ENCODE results near the gene ZXDC. TPM values are rescaled to one million over a fixed set of nuclear protein-coding genes. Genes with fewer than 3 reads are reported as not detected.

Gene ZXDC
- total RNA-seq, 4 donors from 2014 or later = 16.0 to 34.5 (median 27.3) TPM

- no peak for DNase-seq
- WGBS, 2 donors = 35 to 75% methylated on average over 13 to 17 of the region's 43 CpGs
- Histone ChIP-seq H3K36me3 (no peaks in the 10 kb centered on the region), H3K4me3 (peak within 1 kb of the TSS in 3 of 4 donors; percentile 4 to 49 (median 37)), H3K9me3 (no peaks in the 10 kb centered on the region), H3K4me1 (peaks cover 2 to 23% (median 5%) of the 10 kb centered on the region in 3 donors), H3K27ac (no peak within 1 kb of the TSS), H3K27me3 (peaks cover 0 to 47% (median 0%) of the 10 kb centered on the region in 4 donors)
- TF ChIP-seq, protein P1, sequence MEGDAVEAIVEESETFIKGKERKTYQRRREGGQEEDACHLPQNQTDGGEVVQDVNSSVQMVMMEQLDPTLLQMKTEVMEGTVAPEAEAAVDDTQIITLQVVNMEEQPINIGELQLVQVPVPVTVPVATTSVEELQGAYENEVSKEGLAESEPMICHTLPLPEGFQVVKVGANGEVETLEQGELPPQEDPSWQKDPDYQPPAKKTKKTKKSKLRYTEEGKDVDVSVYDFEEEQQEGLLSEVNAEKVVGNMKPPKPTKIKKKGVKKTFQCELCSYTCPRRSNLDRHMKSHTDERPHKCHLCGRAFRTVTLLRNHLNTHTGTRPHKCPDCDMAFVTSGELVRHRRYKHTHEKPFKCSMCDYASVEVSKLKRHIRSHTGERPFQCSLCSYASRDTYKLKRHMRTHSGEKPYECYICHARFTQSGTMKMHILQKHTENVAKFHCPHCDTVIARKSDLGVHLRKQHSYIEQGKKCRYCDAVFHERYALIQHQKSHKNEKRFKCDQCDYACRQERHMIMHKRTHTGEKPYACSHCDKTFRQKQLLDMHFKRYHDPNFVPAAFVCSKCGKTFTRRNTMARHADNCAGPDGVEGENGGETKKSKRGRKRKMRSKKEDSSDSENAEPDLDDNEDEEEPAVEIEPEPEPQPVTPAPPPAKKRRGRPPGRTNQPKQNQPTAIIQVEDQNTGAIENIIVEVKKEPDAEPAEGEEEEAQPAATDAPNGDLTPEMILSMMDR (IDR thresholded peaks at IDR 0.05) = no peak
- no peak for TF ChIP-seq POLR2A (IDR thresholded peaks at IDR 0.05)
- intact Hi-C loops (cut with DNase I) = loop anchor here (10.0 kb wide), 1 partner anchor 140 kb away; no protein-coding TSS in a partner anchor
Measured at GRCh38 chr3:126394179-126394976, 81.3 kb downstream of the ZXDC start, which contains the start of gene CFAP100. TSS of gene CFAP100 (plus strand) at chr3:126394909. CDS start at chr3:126396001, 1,092 bp downstream.

DNA sequence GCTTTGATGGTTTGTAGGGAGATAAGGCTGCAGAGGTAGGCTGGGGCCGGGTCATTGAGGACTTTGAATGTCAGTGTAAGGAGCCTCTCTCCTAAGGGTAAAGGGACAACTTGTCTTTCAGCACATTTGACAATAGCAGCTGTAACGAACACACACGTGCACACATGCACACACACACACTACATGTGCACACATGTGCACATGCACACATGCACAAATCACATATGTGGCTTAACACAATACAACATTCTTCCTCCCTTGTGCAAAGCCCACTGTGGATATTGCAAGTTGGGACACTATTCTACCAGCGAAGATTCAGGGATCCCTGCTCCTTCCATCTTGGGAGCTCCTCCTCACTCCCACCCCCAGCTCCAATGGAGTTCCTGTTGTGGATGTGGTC is 82.1 kb downstream of the ZXDC start:
- TF ChIP-seq, protein P1 (IDR thresholded peaks at IDR 0.05) = no peak
- no peak for TF ChIP-seq POLR2A (IDR thresholded peaks at IDR 0.05)
- Histone ChIP-seq H3K9me3 (no peaks in the 10 kb centered on the region), H3K36me3 (no peaks in the 10 kb centered on the region), H3K4me1 (peaks cover 3 to 25% (median 11%) of the 10 kb centered on the region in 3 donors), H3K27me3 (peaks cover 0 to 54% (median 0%) of the 10 kb centered on the region in 4 donors), H3K27ac (no peak overlapping the region), H3K4me3 (no peak overlapping the region)
- no peak for DNase-seq
- intact Hi-C loops (cut with DNase I) = loop anchor here (10.0 kb wide), 1 partner anchor 139 kb away; no protein-coding TSS in a partner anchor
- WGBS, 2 donors = 63 to 81% methylated on average over 4 of the region's 4 CpGs

- DNase-seq = no peak
- H3K27me3 ChIP-seq = peaks cover 0 to 54% (median 0%) of the 10 kb centered on the region in 4 donors
- peaks cover 3 to 26% (median 13%) of the 10 kb centered on the region in 3 donors for H3K4me1 ChIP-seq
- no peak overlapping the region for H3K27ac ChIP-seq
- H3K9me3 ChIP-seq = no peaks in the 10 kb centered on the region
- intact Hi-C loops (cut with DNase I) = loop anchor here (10.0 kb wide), 1 partner anchor 137 kb away; no protein-coding TSS in a partner anchor
- no peak overlapping the region for H3K4me3 ChIP-seq
- no peaks in the 10 kb centered on the region for H3K36me3 ChIP-seq
- WGBS, 2 donors = 47 to 76% methylated on average over 11 of the region's 12 CpGs
- TF ChIP-seq POLR2A (IDR thresholded peaks at IDR 0.05) = no peak
- TF ChIP-seq, protein P1 (IDR thresholded peaks at IDR 0.05) = no peak
Measured at GRCh38 chr3:126392246-126392645, 83.4 kb downstream of the ZXDC start.

DNA sequence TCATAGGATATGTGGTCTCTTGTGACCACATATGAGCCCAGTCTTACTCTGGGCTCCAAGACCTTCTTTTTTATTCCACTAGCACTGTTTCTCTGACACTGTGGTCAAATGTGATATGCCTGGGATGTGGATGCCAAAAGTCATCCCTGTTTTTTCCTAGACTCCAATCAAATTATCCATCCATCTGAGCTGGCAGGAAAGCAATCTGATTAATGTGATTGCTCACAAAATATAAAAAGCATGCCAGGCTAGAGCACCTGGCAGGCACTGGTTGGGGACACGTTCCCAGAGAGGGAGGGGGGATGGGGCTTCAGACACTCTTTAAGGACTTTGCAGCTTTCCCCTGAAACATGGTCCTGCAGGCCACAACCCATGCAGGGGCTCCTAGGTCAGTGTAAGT is 84.1 kb downstream of the ZXDC start:
- Histone ChIP-seq H3K4me1 (peaks cover 3 to 26% (median 13%) of the 10 kb centered on the region in 3 donors), H3K36me3 (no peaks in the 10 kb centered on the region), H3K27ac (no peak overlapping the region), H3K27me3 (peaks cover 0 to 54% (median 0%) of the 10 kb centered on the region in 4 donors), H3K9me3 (no peaks in the 10 kb centered on the region), H3K4me3 (no peak overlapping the region)
- intact Hi-C loops (cut with DNase I) = loop anchor here (10.0 kb wide), 1 partner anchor 137 kb away; no protein-coding TSS in a partner anchor
- 0% methylated on average over 1 of the region's 1 CpG; no CpG with 5 or more reads in 1 of the 2 donors for WGBS, 2 donors
- TF ChIP-seq, protein P1 (IDR thresholded peaks at IDR 0.05) = no peak
- TF ChIP-seq POLR2A (IDR thresholded peaks at IDR 0.05) = no peak
- no peak for DNase-seq

- Histone ChIP-seq H3K36me3 (no peaks in the 10 kb centered on the region), H3K27ac (no peak overlapping the region), H3K4me1 (peaks cover 3 to 26% (median 13%) of the 10 kb centered on the region in 3 donors), H3K27me3 (peaks cover 0 to 48% (median 0%) of the 10 kb centered on the region in 4 donors), H3K9me3 (no peaks in the 10 kb centered on the region), H3K4me3 (no peak overlapping the region)
- no peak for DNase-seq
- intact Hi-C loops (cut with DNase I) = loop anchor here (10.0 kb wide), 1 partner anchor 136 kb away; no protein-coding TSS in a partner anchor
- 56 to 74% methylated on average over 3 to 4 of the region's 4 CpGs for WGBS, 2 donors
- TF ChIP-seq, protein P1 (IDR thresholded peaks at IDR 0.05) = no peak
Measured at GRCh38 chr3:126390751-126391150, 84.9 kb downstream of the ZXDC start.

Measured in esophagus squamous epithelium (tissue), 5 donors.